Measurements from ENCODE around the gene ANKH.

The ANKH gene

DNA sequence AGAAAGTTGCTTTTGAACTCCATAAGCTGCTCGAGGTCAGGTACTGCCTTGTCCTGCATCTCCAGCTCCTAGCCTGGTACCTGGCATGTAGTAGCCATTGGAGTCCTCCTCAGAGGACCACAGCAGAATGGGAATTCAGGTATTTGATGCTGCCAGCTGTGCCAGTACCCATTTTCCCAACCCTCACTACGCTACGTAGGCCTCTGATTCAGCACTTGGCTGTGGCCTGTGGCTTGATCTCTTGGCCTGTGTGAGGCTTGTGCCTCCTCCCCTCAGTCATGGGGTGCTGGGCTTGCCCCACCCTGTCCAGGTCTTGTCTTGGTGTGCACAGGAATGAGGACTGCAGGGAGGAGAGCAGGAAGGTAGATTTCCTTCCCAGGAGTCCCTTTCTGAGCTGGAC lies 195.3 kb downstream of the ANKH start:
- TF ChIP-seq CTCF (IDR thresholded peaks at IDR 0.05; ENCODE audit: low read length, missing control alignments): no peak
- H3K4me3 ChIP-seq (replicated peaks; ENCODE audit: low read depth, low read length): no peak overlapping the region
- DNase-seq (ENCODE audit: low read depth): peak; percentile 31

GRCh38 chr5:14675865-14676300 lies 195.7 kb downstream of the ANKH start:
- no peak for TF ChIP-seq CTCF (IDR thresholded peaks at IDR 0.05; ENCODE audit: low read length, missing control alignments)
- peak; percentile 15 for DNase-seq (ENCODE audit: low read depth)
- H3K4me3 ChIP-seq (replicated peaks; ENCODE audit: low read depth, low read length): no peak overlapping the region

DNA sequence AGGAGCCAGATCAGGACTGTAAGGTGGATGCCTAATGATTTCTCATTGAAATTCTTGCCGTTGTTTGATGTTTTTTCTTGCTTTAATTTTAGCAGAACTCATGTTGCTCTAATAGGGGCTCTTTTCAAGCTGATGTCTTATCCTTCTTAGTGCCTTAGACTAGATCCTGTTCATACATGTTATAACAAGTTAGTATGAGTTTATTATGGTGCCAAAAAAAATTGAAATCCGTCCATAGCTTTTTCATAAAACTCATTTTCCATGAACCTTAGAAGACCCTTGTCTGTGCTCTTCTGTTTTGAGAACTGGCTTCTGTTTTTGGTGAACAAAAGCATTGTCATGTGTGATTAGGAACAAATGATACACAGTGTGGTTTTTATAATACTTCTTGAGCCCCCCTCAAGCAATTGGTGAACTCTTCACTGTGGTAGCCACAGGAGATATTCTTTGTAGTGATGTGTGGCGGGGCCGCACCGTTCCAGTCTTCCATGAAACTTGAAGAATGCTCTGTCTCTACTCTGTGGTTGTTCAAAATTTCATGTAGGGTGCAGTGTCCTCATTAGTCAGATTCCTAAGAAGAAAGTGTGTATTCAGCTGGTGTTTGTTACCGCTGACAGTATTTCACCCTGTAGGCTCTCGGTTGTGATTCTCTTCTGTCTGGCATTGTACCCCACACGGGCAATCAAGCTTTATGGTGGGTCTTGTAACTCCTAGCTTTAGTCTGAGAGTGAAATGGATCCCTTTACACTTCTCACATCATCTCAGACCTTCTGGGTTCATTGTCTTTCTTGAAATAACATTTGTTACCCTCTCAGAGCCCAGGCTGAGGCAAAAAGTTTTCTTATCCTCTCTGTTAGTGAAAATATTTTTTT lies 196.4 kb downstream of the ANKH start:
- DNase-seq (ENCODE audit: low read depth): no peak
- no peak overlapping the region for H3K4me3 ChIP-seq (replicated peaks; ENCODE audit: low read depth, low read length)
- TF ChIP-seq CTCF (IDR thresholded peaks at IDR 0.05; ENCODE audit: low read length, missing control alignments): no peak

DNA sequence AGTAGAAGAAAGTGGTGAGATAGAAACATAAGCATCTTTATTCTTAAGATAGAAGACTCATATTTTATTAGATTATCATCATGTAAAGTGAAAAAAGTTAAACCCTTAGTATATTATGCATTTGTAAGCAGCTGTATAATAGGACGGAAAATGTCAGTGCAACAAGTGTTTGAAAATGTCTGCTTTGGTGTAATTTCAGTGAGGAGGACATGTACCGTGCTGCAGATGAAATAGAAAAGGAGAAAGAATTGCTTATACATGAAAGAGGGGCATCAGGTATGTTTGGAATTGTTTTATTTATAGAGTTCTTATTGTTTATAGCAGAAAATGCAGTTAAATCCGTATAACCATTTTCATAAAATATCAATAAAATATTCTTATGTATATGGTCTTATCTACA lies 198.1 kb downstream of the ANKH start:
- no peak overlapping the region for H3K4me3 ChIP-seq (replicated peaks; ENCODE audit: low read depth, low read length)
- no peak for TF ChIP-seq CTCF (IDR thresholded peaks at IDR 0.05; ENCODE audit: low read length, missing control alignments)
- DNase-seq (ENCODE audit: low read depth): no peak

DNA sequence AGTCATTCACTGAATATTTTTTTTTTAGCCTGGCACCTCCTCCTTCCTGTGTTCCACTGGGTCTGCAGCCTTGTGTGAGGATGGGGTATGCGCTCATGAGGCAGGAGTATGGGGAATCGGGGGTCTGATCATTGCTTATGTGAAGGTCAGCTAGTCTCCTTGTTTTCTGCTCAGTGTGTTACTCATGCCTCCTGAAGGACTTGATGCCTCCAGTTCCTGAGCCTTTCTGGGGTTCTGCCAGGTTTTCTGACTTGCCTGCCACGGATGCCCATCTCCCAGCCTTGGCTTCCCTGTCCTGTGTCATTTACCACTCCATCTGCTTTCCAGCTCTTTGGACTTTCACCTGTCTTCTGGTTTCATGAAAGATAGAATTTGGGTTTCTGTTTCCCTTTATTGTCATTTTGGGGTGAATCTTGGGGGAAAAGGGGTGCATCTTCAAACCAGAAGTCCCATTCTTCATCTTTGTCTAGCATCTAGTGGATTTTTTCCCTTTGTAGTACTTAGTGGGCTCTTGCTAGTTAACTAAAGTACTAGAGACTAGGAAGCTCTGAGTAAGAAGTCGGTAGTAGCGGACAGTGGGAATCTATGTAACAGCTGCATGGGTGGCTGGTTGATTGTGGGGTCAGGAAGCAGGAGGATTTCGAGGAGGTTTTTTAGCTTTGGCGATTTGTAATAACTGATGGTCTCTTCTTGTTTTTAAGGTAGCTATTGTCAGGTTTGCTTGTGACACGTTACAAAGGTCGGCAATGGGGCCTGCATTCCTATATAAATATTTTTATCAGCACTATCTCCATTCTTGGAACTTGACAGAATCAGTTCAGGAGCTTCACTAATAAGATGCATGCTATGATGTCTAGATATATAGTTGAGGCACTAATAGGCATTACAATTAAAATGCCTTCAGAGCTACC lies 198.8 kb downstream of the ANKH start:
- no peak overlapping the region for H3K4me3 ChIP-seq (replicated peaks; ENCODE audit: low read depth, low read length)
- peak; percentile 14 for DNase-seq (ENCODE audit: low read depth)
- TF ChIP-seq CTCF (IDR thresholded peaks at IDR 0.05; ENCODE audit: low read length, missing control alignments): no peak

- no peak for TF ChIP-seq CTCF (IDR thresholded peaks at IDR 0.05; ENCODE audit: low read length, missing control alignments)
- no peak for DNase-seq (ENCODE audit: low read depth)
- no peak overlapping the region for H3K4me3 ChIP-seq (replicated peaks; ENCODE audit: low read depth, low read length)
Observed at GRCh38 chr5:14672082-14672481, 199.5 kb downstream of the ANKH start.
